H1 (cell line): ENCODE results near the gene PAPOLA. TPM values are rescaled to one million over a fixed set of nuclear protein-coding genes. Genes with fewer than 3 reads are reported as not detected.
A peak's percentile ranks its signal among the peaks of the same experiment; 100 is the strongest.

Experiments used
- CTCF ChIA-PET: fragments of 300-600 bp; sonication (Branson Sonifier 250); formaldehyde crosslinking; loops from one replicate; lab custom pipeline; 2021; ENCODE audit not compliant: partially characterized antibody; lab: Charles Lee
- POLR2A ChIA-PET: fragments of 300-600 bp; sonication (Branson Sonifier 250); formaldehyde crosslinking; loops from one replicate; lab custom pipeline; 2021; ENCODE audit warnings: inconsistent platforms; ENCODE audit not compliant: partially characterized antibody; lab: Charles Lee
- DNase-seq, 2 experiments: peaks; one replicate each; pipeline versions ENCODE4 v3.0.0 to v3.0.0-alpha.2; 2010 to 2022; ENCODE audit warnings: low spot score in 2 of 2, low read depth in 1 of 2, mixed read lengths in 1 of 2
- FAIRE-seq: peaks from 2 replicates; lab custom pipeline; 2011; peaks lifted over from hg19 to GRCh38; lab: Jason Lieb, UNC
- H2AFZ ChIP-seq: 2 replicates; pipeline ENCODE4 v1.8.1; 2012; ENCODE audit warnings: low read length, inconsistent platforms
- H2AK5ac ChIP-seq: 2 replicates; pipeline ENCODE4 v1.6.1; 2013; ENCODE audit warnings: low read depth, low read length
- H2BK120ac ChIP-seq: replicated peaks from 2 replicates; pipeline ENCODE3; 2013; ENCODE audit warnings: low read depth, low read length, inconsistent platforms
- H2BK12ac ChIP-seq: 2 replicates; pipeline ENCODE4 v1.6.1; 2013; ENCODE audit warnings: low read depth, low read length
- H2BK15ac ChIP-seq: 2 replicates; pipeline ENCODE4 v1.6.1; 2013; ENCODE audit warnings: low read length
- H2BK20ac ChIP-seq: 2 replicates; pipeline ENCODE4 v1.6.1; 2013; ENCODE audit warnings: low read length
- H2BK5ac ChIP-seq: 2 replicates; pipeline ENCODE4 v1.6.1; 2013; ENCODE audit warnings: low read depth, low read length
- H3K14ac ChIP-seq: 2 replicates; pipeline ENCODE4 v1.6.1; 2013; ENCODE audit warnings: inconsistent platforms; ENCODE audit not compliant: insufficient read length
- H3K18ac ChIP-seq: 2 replicates; pipeline ENCODE4 v1.6.1; 2013; ENCODE audit warnings: low read length; ENCODE audit errors: extremely low read depth
- H3K23ac ChIP-seq: 2 replicates; pipeline ENCODE4 v1.6.1; 2013; ENCODE audit warnings: inconsistent platforms; ENCODE audit not compliant: insufficient read length
- H3K23me2 ChIP-seq: 2 replicates; pipeline ENCODE4 v1.6.1; 2013; ENCODE audit warnings: low read depth, low read length
- H3K27ac ChIP-seq: 2 replicates; pipeline ENCODE4 v1.6.1; 2011; ENCODE audit warnings: low read depth, low read length, inconsistent platforms
- H3K27me3 ChIP-seq, 4 experiments: replicated peaks in 1 of 4; 1 replicate in 1 of 4; 2 replicates in 3 of 4; pipeline versions ENCODE4 v1.6.1 to v1.8.1; 2011 to 2013; ENCODE audit warnings: low read length in 3 of 4, mild to moderate bottlenecking in 3 of 4, inconsistent platforms in 2 of 4, mixed read lengths in 2 of 4, moderate library complexity in 1 of 4; ENCODE audit not compliant: control insufficient read depth in 3 of 4, insufficient read depth in 3 of 4; ENCODE audit errors: extremely low read depth in 1 of 4
- H3K36me3 ChIP-seq, 4 experiments: 2 replicates each; pipeline versions ENCODE4 v1.6.1 to v1.8.1; 2011 to 2013; ENCODE audit warnings: mild to moderate bottlenecking in 4 of 4, low read length in 3 of 4, moderate library complexity in 2 of 4, control low read depth in 1 of 4, inconsistent platforms in 1 of 4; ENCODE audit not compliant: insufficient read depth in 4 of 4, control insufficient read depth in 2 of 4
- H3K4ac ChIP-seq: replicated peaks from 2 replicates; pipeline ENCODE3; 2013; ENCODE audit warnings: low read length, low read depth, mixed read lengths, inconsistent platforms; ENCODE audit not compliant: insufficient read length
- H3K4me1 ChIP-seq, 4 experiments: replicated peaks in 1 of 4; 1 replicate in 1 of 4; 2 replicates in 3 of 4; pipeline versions ENCODE4 v1.6.1 to v1.8.1; 2011 to 2013; ENCODE audit warnings: low read length in 3 of 4, inconsistent platforms in 2 of 4, mixed read lengths in 1 of 4; ENCODE audit not compliant: insufficient read depth in 4 of 4, control insufficient read depth in 3 of 4
- H3K4me2 ChIP-seq, 2 experiments: 2 replicates each; pipeline versions ENCODE4 v1.6.1 to v1.8.1; 2011 to 2013; ENCODE audit warnings: low read depth in 2 of 2, low read length in 2 of 2, control low read depth in 1 of 2, inconsistent platforms in 1 of 2, mild to moderate bottlenecking in 1 of 2; ENCODE audit not compliant: insufficient read depth in 1 of 2
- H3K4me3 ChIP-seq, 4 experiments: fragments of 200-600, 300-600 bp in 1 of 4; sonication (generic), shearing (Covaris generic), sonication (Bioruptor Twin) in 1 of 4; 2 replicates each; pipeline versions ENCODE4 v1.5.1 to v1.8.1; 2011 to 2016; ENCODE audit warnings: low read length in 4 of 4, low read depth in 3 of 4, control low read depth in 2 of 4, inconsistent platforms in 2 of 4, mild to moderate bottlenecking in 2 of 4, mixed read lengths in 1 of 4, moderate library complexity in 1 of 4; ENCODE audit not compliant: insufficient read depth in 2 of 4; ENCODE audit errors: extremely low read depth in 1 of 4
- H3K56ac ChIP-seq: replicated peaks from 2 replicates; pipeline ENCODE3; 2013; ENCODE audit warnings: low read depth, mild to moderate bottlenecking, mixed read lengths, low read length, inconsistent platforms; ENCODE audit not compliant: insufficient read length
- H3K79me1 ChIP-seq: 2 replicates; pipeline ENCODE4 v1.6.1; 2013; ENCODE audit warnings: low read depth, low read length, control low read depth
- H3K79me2 ChIP-seq, 2 experiments: 2 replicates each; pipeline versions ENCODE4 v1.6.1 to v1.8.1; 2012 to 2013; ENCODE audit warnings: low read length in 2 of 2, mild to moderate bottlenecking in 2 of 2, inconsistent platforms in 1 of 2; ENCODE audit not compliant: insufficient read depth in 2 of 2, control insufficient read depth in 1 of 2
- H3K9ac ChIP-seq, 4 experiments: replicated peaks in 1 of 4; 1 replicate in 1 of 4; 2 replicates in 3 of 4; pipeline versions ENCODE4 v1.6.1 to v1.8.1; 2011 to 2013; ENCODE audit warnings: low read depth in 3 of 4, low read length in 3 of 4, control low read depth in 2 of 4, mild to moderate bottlenecking in 2 of 4, moderate library complexity in 2 of 4, inconsistent platforms in 1 of 4; ENCODE audit errors: extremely low read depth in 1 of 4
- H3K9me3 ChIP-seq, 2 experiments: 2 replicates each; pipeline versions ENCODE4 v1.6.1 to v1.8.1; 2012 to 2013; ENCODE audit warnings: mild to moderate bottlenecking in 2 of 2, moderate library complexity in 2 of 2, control low read depth in 1 of 2, inconsistent platforms in 1 of 2, low read depth in 1 of 2, low read length in 1 of 2, mixed read lengths in 1 of 2; ENCODE audit not compliant: insufficient read depth in 2 of 2
- H4K20me1 ChIP-seq, 2 experiments: replicated peaks in 1 of 2; 2 replicates each; pipeline versions ENCODE3 to v1.8.1; 2011 to 2013; ENCODE audit warnings: inconsistent platforms in 2 of 2, low read length in 2 of 2, mild to moderate bottlenecking in 1 of 2; ENCODE audit not compliant: insufficient read depth in 2 of 2, control insufficient read depth in 1 of 2
- H4K5ac ChIP-seq: 2 replicates; pipeline ENCODE4 v1.6.1; 2013; ENCODE audit warnings: low read length, low read depth, mixed read lengths, inconsistent platforms; ENCODE audit not compliant: insufficient read length
- H4K8ac ChIP-seq: 2 replicates; pipeline ENCODE4 v1.8.0; 2013; ENCODE audit warnings: mild to moderate bottlenecking, moderate library complexity, low read length, inconsistent platforms; ENCODE audit not compliant: insufficient read depth; ENCODE audit errors: extremely low read depth
- H4K91ac ChIP-seq: replicated peaks from 2 replicates; pipeline ENCODE3; 2013; ENCODE audit warnings: low read length, mixed read lengths, inconsistent platforms; ENCODE audit not compliant: insufficient read length
- CBX8 ChIP-seq: fragments of 300-800, 300-1000 bp; sonication (generic); IDR thresholded peaks from 2 replicates; pipeline ENCODE4 v1.7.1; 2016; ENCODE audit warnings: low read depth, low read length, borderline replicate concordance
- GTF2F1 ChIP-seq: IDR thresholded peaks from 2 replicates; pipeline ENCODE4 v1.6.1; 2012; ENCODE audit warnings: low read depth, low read length, improper control_type of control experiment, borderline replicate concordance
- JUN ChIP-seq: IDR thresholded peaks from 2 replicates; pipeline ENCODE4 v1.6.1; 2011; ENCODE audit warnings: low read depth, mild to moderate bottlenecking, improper control_type of control experiment, low read length
- NRF1 ChIP-seq: IDR thresholded peaks from 2 replicates; pipeline ENCODE4 v1.6.1; 2011; ENCODE audit warnings: mild to moderate bottlenecking, low read depth, low read length, improper control_type of control experiment
- RNF2 ChIP-seq: fragments of 200-900, 300-1000 bp; sonication (generic); IDR thresholded peaks from 2 replicates; pipeline ENCODE4 v1.7.1; 2016; ENCODE audit warnings: borderline replicate concordance, low read depth, mild to moderate bottlenecking, antibody characterized with exemption, low read length; ENCODE audit not compliant: poor library complexity, severe bottlenecking; ENCODE audit errors: missing control alignments
- SIRT6 ChIP-seq: IDR thresholded peaks from one replicate; pipeline ENCODE4 v1.7.1; 2012; ENCODE audit warnings: low read length, inconsistent platforms
- SIX5 ChIP-seq: IDR thresholded peaks from 2 replicates; pipeline ENCODE4 v1.6.1; 2011; ENCODE audit warnings: mild to moderate bottlenecking, low read depth, low read length
- WGBS, 2 experiments: shearing (Covaris generic) in 1 of 2; methylation state at CpG; one replicate each; pipeline versions ENCODE4 v1.1.6 to v1.1.7; 2013 to 2015; ENCODE audit warnings: low lambda C conversion rate in 2 of 2, mixed read lengths in 2 of 2, inconsistent platforms in 1 of 2, low coverage in 1 of 2, missing lambda C conversion rate in 1 of 2; ENCODE audit not compliant: insufficient replicate concordance in 2 of 2, insufficient coverage in 1 of 2, insufficient read length in 1 of 2; ENCODE audit errors: extremely low coverage in 1 of 2, missing lambda C conversion rate in 1 of 2; 5-methylcytosine and 5-hydroxymethylcytosine counted together
- polyA plus RNA-seq, 7 experiments: library from polyadenylated mRNA; depleted of rRNA in 3 of 7; stranded (reverse) in 5 of 7; unstranded in 2 of 7; fragments of >200 nt in 5 of 7; fragments of 200-250 nt in 2 of 7; gene quantifications; 1 replicate in 5 of 7; 2 replicates in 1 of 7; 4 replicates in 1 of 7; pipeline versions ENCODE4 v1.2.1 to v1.2.3, GENCODE V29; 2011 to 2013; ENCODE audit warnings: missing spikeins in 2 of 7, mixed read lengths in 2 of 7
- total RNA-seq: library from RNA; stranded (reverse); fragmentation: NEBNext Ultra II Directional; extraction: Animal tissue kit (Norgen Biotek cat#: 25700); gene quantifications from 2 replicates; pipeline ENCODE4 v1.2.1, GENCODE V29; 2021

PAPOLA gene
- total and polyA plus RNA-seq, 2 of the 8 experiments (the other 6 are each of a cell fraction or from before 2014, with no cell fraction given) = 163 to 239 TPM

- Histone ChIP-seq H2AFZ (no peak overlapping the region), H2AK5ac (no peak overlapping the region), H3K9me3 (no peaks in the 10 kb centered on the region), H4K20me1 (no peaks in the 10 kb centered on the region), H3K14ac (no peak overlapping the region), H3K4me2 (no peak overlapping the region), H3K56ac (no peak overlapping the region), H3K36me3 (peaks cover 0 to 4% (median 0%) of the 10 kb centered on the region in 4 experiments; a peak in 3 of 8 replicates), H2BK12ac (no peak overlapping the region; the same call in 1 of the 2 replicates)
- FAIRE-seq = no peak
- POLR2A ChIA-PET = interaction anchor here (0.6 to 1.9 kb wide), 3 partner anchors 10 to 526 kb away, joined by 3 to 6 read pairs (median 5); no protein-coding TSS in a partner anchor
- TF ChIP-seq RNF2 (no peak), SIX5 (no peak), NRF1 (no peak), GTF2F1 (no peak), JUN (no peak), CBX8 (no peak), SIRT6 (no peak)
- TF ChIP-seq, all 59 proteins: peak for 0
- Histone ChIP-seq H3K18ac (no peak overlapping the region), H3K23ac (no peak overlapping the region), H3K4ac (no peak overlapping the region), H3K79me1 (no peaks in the 10 kb centered on the region; the same call in 1 of the 2 replicates), H3K23me2 (no peaks in the 10 kb centered on the region), H3K27me3 (no peaks in the 10 kb centered on the region), H3K27ac (peak overlapping the region; percentile 51; the same call in 1 of the 2 replicates), H3K79me2 (no peaks in the 10 kb centered on the region), H2BK15ac (no peak overlapping the region), H2BK20ac (no peak overlapping the region), H3K4me3 (no peak overlapping the region), H2BK5ac (no peak overlapping the region), H3K4me1 (peaks cover 5 to 14% (median 10%) of the 10 kb centered on the region in 4 experiments; a peak in 5 of 7 replicates), H4K5ac (no peak overlapping the region), H4K8ac (no peak overlapping the region), H4K91ac (no peak overlapping the region), H3K9ac (no peak overlapping the region), H2BK120ac (no peak overlapping the region)
- 82% methylated on average over 2 of the region's 2 CpGs; no CpG with 5 or more reads in 1 of the 2 experiments for WGBS, 2 experiments
- no peak for DNase-seq
- CTCF ChIA-PET = interaction anchor here (1.0 to 2.0 kb wide), 3 partner anchors 10 to 174 kb away, joined by 3 to 10 read pairs (median 3); no protein-coding TSS in a partner anchor
Observed at GRCh38 chr14:96574171-96574632, 72.0 kb downstream of the PAPOLA start.
